ENCODE measurements around the gene SMIM13.
"Not testable (repeated sequence)": the region's sequence is repeated elsewhere in the genome, so short reads cannot be mapped to it uniquely, and the experiment has no call there.

The SMIM13 gene

DNA sequence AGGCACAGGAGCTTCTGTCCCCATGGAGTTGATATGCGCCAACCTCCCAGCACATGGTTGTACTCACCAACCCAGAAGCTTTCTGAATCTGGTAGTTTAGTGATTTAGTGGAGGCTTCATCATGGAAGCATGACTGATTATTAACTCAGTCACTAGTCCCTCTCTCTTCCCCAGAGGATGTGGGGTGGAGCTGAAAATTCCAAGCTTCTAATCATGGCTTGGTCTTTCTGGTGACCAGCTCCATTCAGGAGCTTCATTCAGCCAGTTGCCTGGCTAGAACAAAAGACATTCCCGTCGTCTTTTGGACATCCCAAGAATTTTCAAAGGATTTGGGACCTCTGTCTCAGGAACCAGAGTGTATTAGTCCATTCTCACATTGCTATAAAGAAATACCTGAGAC, 13.3 kb upstream of the SMIM13 start:
- in situ Hi-C loops (cut with MboI; ENCODE audit: low sequenced_read_pairs), result no loop called here

DNA sequence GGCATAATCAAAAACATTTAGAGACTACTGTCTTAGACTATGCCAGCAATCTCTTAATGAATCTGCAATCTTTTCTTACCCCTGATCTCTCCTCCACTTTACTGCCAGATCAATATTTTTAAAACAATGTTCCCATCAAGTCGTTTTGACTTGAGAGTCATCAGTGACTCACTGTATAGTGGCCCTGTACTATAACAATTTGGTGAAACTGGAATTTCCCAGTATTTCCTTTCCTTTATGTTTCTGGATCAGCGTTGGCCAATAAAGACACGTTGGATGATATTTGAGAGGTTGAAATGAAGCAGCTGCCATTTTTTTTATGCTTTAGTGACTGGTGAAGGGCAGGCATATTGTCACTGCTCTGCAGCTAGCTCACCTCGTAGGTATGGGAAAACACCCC, 10.1 kb upstream of the SMIM13 start:
- in situ Hi-C loops (cut with MboI; ENCODE audit: low sequenced_read_pairs), result no loop called here

- in situ Hi-C loops (cut with MboI; ENCODE audit: low sequenced_read_pairs), result no loop called here
Observed at GRCh38 chr6:11083956-11084355, 9.7 kb upstream of the SMIM13 start.

GRCh38 chr6:11085758-11086435, 7.7 kb upstream of the SMIM13 start:
- in situ Hi-C loops (cut with MboI; ENCODE audit: low sequenced_read_pairs), result no loop called here

DNA sequence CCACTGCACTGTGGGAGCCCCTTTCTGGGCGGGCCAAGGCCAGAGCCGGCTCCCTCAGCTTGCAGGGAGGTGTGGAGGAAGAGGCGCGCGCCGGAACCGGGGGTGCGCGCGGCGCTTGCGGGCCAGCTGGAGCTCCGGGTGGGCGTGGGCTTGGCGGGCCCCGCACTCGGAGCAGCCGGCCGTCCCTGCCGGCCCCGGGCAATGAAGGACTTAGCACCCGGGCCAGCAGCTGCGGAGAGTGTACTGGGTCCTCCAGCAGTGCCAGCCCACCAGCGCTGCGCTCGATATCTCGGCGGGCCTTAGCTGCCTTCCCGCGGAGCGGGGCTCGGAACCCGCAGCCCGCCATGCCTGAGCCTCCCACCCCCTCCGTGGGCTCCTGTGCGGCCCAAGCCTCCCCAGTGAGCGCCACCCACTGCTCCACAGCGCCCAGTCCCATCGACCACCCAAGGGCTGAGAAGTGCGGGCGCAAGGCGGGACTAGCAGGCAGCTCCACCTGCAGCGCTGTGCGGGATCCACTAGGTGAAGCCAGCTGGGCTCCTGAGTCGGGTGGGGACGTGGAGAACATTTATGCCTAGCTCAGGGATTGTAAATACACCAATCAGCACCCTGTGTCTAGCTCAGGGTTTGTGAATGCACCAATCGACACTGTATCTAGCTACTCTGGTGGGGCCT, 6.4 kb upstream of the SMIM13 start:
- in situ Hi-C loops (cut with MboI; ENCODE audit: low sequenced_read_pairs), result not testable (repeated sequence)

DNA sequence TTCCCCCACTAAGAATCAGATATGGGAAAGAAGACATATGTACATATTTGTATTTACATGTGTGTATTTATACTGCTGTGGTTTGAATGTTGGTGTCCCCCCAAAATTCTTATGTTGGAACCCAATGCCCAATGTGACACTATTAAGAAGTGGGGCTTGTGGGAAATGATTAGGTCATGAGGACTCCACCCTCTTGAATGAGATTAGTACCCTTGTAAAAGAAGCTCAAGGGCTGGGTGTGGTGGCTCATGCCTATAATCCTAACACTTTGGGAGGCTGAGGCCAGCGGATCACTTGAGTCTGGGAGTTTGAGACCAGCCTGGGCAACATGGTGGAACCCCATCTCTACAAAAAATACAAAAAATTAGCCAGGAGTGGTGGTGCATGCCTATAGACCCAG, 3.9 kb upstream of the SMIM13 start:
- in situ Hi-C loops (cut with MboI; ENCODE audit: low sequenced_read_pairs), result no loop called here

DNA sequence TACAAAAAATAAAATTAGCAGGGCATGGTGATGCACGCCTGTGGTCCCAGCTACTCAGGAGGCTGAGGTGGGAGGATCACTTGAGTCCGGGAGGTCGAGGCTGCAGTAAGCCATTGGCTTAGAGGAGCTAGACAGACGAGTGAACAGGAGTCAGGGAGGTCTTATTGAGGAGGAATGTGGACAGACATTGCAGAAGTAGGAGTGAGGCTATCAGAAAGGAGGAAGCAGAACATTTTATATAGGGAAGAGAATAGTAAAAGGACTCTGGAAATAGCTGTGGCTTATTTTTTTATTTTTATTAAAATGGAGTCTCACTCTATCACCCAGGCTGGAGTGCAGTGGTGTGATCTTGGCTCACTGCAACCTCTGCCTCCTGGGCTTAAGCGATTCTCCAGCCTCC, 2.5 kb upstream of the SMIM13 start:
- in situ Hi-C loops (cut with MboI; ENCODE audit: low sequenced_read_pairs), result not testable (repeated sequence)

GRCh38 chr6:11092668-11093375, 812 bp upstream of the SMIM13 start:
- in situ Hi-C loops (cut with MboI; ENCODE audit: low sequenced_read_pairs), result no loop called here

DNA sequence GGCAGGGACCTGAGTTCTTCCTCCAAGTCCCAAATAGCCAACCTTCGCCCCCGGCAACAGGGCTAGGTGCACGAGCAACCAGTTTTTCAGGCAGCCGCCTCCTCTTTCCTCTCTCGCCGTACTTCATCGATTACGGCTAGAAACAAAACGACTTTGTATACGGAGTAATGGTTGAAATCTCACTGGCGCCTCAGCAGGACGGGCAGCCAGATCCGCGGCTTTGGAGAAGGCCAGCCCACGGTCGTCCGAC, 333 bp upstream of the SMIM13 start:
- in situ Hi-C loops (cut with MboI; ENCODE audit: low sequenced_read_pairs), result no loop called here

- in situ Hi-C loops (cut with MboI; ENCODE audit: low sequenced_read_pairs), result no loop called here
Observed at GRCh38 chr6:11094411-11094851, 797 bp downstream of the SMIM13 start.

- in situ Hi-C loops (cut with MboI; ENCODE audit: low sequenced_read_pairs), result no loop called here
Observed at GRCh38 chr6:11094941-11095340, 1.3 kb downstream of the SMIM13 start.

DNA sequence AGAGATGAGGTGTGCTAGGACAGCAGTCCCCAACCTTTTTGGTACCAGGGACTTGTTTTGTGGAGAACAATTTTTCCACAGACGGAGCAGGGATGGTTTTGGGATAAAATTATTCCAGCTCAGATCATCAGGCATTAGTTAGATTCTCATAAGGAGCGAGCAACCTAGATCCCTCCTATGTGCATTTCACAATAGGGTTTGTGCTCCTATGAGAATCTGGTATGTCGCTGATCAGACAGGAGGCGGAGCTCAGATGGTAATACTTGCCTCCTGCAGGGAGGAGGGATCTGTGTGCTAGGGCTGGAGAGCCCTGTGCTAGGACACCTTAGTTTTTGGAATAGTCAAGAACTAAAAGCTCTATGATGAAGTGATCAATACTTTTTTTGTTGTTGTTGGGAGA, 2.5 kb downstream of the SMIM13 start:
- in situ Hi-C loops (cut with MboI; ENCODE audit: low sequenced_read_pairs), result no loop called here

DNA sequence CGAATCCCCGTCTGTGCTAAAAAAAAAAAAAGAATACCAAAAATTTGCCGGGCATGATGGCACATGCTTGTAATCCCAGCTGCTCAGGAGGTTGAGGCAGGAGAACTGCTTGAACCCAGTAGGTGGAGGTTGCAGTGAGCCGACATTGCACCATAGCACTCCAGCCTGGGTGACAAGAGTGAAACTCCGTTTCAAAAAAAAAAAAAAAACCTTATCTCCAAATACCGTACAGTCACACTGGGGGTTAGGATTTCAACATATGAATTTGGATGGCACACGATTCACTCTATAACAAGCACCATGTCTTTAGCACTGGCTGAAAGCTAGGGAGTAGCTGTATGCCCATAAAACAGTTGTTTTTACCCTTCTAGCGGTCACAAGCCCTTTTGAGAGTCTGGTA, 3.8 kb downstream of the SMIM13 start:
- in situ Hi-C loops (cut with MboI; ENCODE audit: low sequenced_read_pairs), result no loop called here

- in situ Hi-C loops (cut with MboI; ENCODE audit: low sequenced_read_pairs), result no loop called here
Observed at GRCh38 chr6:11098004-11098403, 4.4 kb downstream of the SMIM13 start.

GRCh38 chr6:11101417-11101816, 7.8 kb downstream of the SMIM13 start:
- in situ Hi-C loops (cut with MboI; ENCODE audit: low sequenced_read_pairs), result no loop called here

DNA sequence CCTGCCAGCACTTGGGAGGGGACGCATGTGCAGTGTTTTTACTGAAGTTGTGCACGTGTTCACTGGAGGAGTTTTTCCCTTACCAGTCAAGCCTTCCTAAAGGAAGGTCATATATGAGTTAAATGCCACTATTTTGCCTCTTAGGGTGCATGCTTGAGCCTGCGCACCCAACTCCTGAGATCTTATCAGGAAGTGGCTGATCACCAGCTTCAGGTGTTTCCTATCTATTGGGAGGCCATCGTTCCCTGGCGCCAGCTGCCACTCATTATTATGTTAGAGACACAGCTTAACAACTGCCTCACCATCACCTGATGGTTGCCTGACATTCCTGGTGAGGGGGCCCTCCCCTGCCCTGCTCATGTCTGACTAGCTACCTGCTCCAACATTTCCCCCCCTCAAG, 9.4 kb downstream of the SMIM13 start:
- in situ Hi-C loops (cut with MboI; ENCODE audit: low sequenced_read_pairs), result no loop called here

DNA sequence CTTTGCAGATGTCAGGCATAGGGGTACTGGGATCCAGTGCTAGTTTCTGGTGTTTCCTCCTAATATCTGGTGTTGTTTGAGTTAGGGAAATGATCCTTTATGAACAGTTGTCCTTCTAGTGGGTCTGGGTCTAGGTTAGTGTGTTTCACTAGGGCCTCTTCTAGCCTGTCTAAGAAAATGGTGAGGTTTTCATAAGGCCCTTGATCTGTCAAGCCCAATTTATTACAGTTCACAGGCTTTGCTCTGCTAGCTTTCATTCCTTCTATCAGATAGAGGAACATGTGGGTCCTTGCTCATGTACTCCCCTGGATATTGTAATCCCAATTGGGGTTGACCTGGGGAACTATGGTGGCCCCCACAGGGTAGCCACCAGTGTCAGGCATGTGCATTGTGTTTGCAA, 15.1 kb downstream of the SMIM13 start:
- in situ Hi-C loops (cut with MboI; ENCODE audit: low sequenced_read_pairs), result no loop called here

GRCh38 chr6:11110921-11111768, 17.5 kb downstream of the SMIM13 start, which contains the start of gene ERVFRD-1:
TSS of gene ERVFRD-1 (minus strand) at chr6:11111725. CDS start at chr6:11105310, 6,415 bp downstream.
- in situ Hi-C loops (cut with MboI; ENCODE audit: low sequenced_read_pairs), result no loop called here

- in situ Hi-C loops (cut with MboI; ENCODE audit: low sequenced_read_pairs), result no loop called here
Observed at GRCh38 chr6:11111769-11112437, 18.3 kb downstream of the SMIM13 start.

DNA sequence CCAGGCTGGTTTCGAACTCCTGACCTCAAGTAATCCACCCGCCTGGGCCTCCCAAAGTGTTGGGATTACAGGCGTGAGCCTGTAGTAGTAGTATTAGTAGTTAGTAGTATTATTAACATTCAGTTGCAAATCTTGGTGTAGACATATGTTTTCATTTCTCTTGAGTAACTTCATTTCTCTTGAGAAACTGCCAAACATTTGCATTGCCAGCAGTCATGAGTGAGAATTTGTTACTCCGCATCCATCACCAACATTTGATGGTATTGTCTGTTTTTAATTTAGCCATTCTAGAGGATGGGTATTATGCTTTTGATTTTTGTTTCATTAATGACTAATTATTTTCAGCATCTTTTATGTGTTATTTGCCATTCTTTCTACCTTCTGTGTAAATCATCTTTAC, 19.4 kb downstream of the SMIM13 start:
- in situ Hi-C loops (cut with MboI; ENCODE audit: low sequenced_read_pairs), result no loop called here

Measured in hTERT RPE-1 (cell line).